Measurements from ENCODE around the gene RASSF3. TPM values are rescaled to one million over a fixed set of nuclear protein-coding genes. Genes with fewer than 3 reads are reported as not detected.

Gene RASSF3
- total RNA-seq, 4 donors from 2014 or later = 5.2 to 11.5 (median 7.0) TPM

DNA sequence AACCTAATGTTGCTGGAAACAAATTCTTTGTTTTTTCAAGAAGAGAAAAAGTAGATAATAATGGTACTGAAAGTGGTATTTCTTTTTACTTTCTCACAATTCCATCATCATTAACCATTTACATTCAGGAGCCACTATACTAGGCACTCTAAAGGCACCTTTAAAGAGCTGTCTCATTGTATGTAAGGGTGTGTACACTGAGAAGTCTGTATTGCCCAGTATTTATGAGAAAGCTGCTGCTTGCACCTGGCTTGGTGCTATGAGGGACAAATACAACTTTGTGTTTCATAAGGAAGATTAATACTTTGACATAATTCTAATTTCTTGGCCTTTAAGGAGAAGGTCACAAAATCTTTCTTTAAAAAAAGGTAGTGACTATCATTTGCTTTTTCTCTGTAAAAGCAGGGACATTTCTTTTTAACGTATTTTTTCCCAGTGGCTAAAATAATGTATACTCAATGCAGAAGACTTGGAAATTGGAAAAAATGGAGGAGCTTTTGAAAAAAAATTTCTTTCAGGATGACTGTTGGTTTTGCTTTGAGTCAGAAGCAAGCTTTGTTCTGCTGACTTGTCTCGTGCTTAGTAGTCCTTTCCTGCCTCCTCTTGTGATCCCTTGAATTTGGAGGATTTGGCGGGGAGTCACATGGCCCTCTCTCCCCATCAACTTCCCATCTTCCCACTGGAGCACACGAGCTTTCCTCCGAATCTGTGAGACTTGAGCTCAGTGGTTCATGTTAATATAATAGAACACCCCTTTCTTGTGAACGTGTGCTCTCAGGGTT, 50.1 kb downstream of the RASSF3 start:
- peaks cover 0 to 3% of the 10 kb centered on the region in 2 donors for H3K4me1 ChIP-seq
- no peaks in the 10 kb centered on the region for H3K36me3 ChIP-seq
- H3K27me3 ChIP-seq = no peaks in the 10 kb centered on the region
- no peak for DNase-seq
- no peak overlapping the region for H3K27ac ChIP-seq
- no peak for ATAC-seq
- H3K9me3 ChIP-seq = no peaks in the 10 kb centered on the region
- TF ChIP-seq POLR2A (IDR thresholded peaks at IDR 0.05) = no peak
- TF ChIP-seq, protein P1, sequence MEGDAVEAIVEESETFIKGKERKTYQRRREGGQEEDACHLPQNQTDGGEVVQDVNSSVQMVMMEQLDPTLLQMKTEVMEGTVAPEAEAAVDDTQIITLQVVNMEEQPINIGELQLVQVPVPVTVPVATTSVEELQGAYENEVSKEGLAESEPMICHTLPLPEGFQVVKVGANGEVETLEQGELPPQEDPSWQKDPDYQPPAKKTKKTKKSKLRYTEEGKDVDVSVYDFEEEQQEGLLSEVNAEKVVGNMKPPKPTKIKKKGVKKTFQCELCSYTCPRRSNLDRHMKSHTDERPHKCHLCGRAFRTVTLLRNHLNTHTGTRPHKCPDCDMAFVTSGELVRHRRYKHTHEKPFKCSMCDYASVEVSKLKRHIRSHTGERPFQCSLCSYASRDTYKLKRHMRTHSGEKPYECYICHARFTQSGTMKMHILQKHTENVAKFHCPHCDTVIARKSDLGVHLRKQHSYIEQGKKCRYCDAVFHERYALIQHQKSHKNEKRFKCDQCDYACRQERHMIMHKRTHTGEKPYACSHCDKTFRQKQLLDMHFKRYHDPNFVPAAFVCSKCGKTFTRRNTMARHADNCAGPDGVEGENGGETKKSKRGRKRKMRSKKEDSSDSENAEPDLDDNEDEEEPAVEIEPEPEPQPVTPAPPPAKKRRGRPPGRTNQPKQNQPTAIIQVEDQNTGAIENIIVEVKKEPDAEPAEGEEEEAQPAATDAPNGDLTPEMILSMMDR (IDR thresholded peaks at IDR 0.05 in 4 of 5, conservative IDR thresholded peaks at IDR 0.05 in 1 of 5) = no peak
- H3K4me3 ChIP-seq = no peak overlapping the region
- in situ Hi-C loops (cut with MboI; ENCODE audit: low sequenced_read_pairs in 4 of 4) = no loop called here
- intact Hi-C loops (cut with DNase I; ENCODE audit: low total_unique reads) = no loop called here

DNA sequence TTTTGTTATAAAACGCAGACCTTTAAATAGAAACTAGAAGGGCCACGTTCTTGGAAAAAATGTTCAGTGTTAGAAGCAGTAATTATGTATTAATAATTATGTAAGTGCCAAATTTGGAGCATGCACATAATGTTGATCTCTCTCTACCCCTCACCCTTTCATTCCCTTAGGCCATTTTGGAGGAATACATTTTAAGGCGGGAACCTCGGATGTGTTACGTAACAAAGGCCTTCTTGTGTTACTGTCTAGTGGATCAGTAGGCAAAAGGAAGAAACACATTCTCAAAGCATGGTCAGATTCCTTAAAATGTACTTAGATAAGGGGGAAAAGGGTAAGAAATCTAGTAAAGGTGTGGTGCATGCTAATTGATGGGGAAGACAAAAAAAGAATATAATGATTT, 52.7 kb downstream of the RASSF3 start:
- no peak for DNase-seq
- no peak overlapping the region for H3K27ac ChIP-seq
- intact Hi-C loops (cut with DNase I; ENCODE audit: low total_unique reads) = no loop called here
- no peaks in the 10 kb centered on the region for H3K9me3 ChIP-seq
- ATAC-seq = no peak
- H3K36me3 ChIP-seq = no peaks in the 10 kb centered on the region
- H3K4me1 ChIP-seq = peaks cover 0 to 21% of the 10 kb centered on the region in 2 donors
- in situ Hi-C loops (cut with MboI; ENCODE audit: low sequenced_read_pairs in 4 of 4) = no loop called here
- H3K4me3 ChIP-seq = no peak overlapping the region
- no peak for TF ChIP-seq POLR2A (IDR thresholded peaks at IDR 0.05)
- TF ChIP-seq, protein P1 (IDR thresholded peaks at IDR 0.05 in 4 of 5, conservative IDR thresholded peaks at IDR 0.05 in 1 of 5) = no peak
- no peaks in the 10 kb centered on the region for H3K27me3 ChIP-seq

DNA sequence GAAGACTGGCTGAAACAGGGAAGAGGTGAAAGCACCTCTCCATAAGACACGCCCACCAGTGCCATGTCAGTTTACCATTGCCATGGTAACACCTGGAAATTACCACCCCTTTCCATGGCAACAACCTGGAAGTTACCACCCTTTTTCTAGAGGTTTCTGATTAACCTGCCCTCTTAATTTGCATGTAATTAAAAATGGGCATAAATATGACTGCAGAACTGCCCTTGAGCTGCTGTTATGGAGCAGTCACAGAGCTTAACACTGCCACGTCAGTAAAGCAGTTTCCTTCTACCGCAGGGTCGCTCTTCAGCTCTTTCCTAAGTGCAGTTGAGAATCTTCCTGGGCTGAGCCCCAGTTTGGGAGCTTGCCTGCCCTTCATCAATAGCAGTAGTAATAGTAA, 55.2 kb downstream of the RASSF3 start:
- intact Hi-C loops (cut with DNase I; ENCODE audit: low total_unique reads) = no loop called here

DNA sequence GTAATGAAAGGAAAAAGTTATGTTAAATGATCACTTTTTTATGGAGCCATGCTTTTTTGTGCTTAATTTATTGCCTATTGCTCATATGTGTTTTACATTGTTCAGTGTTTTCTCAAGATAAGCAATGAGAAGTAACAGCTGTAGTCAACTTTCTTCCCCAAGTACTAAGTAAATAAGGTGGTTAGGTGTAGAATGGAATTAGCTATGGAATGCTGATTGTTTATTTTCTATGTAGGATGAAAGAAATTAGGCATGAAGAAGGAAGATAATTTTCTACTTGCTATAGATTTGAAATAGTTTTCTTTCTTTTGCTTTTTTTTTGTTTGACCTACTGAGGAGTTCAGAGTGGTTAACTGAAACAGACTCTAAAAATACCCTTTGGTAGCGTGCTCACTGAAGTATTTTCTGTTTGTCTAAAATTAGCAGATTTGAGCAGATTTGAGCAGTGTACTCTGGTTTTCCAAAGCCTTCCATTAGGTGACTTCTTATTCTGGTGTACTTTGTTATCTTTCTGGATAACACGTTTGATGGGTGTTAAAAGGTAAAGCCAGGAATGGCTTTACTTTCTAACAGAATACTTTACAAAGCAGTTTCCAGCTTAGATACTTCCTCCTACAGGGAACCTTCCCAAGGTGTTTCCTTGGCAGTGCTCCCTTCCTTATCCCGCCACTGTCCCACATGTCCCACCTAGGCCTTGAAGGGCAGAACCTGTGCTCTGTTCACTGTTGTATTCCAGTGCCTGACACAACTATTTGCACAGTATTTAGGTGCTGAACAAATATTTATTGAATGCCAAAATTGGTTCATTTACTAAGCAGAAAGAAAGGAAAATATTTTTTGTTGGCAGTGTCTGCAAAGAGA, 56.0 kb downstream of the RASSF3 start:
- Histone ChIP-seq H3K36me3 (no peaks in the 10 kb centered on the region), H3K4me3 (no peak overlapping the region), H3K9me3 (no peaks in the 10 kb centered on the region), H3K4me1 (peaks cover 0 to 21% of the 10 kb centered on the region in 2 donors), H3K27me3 (no peaks in the 10 kb centered on the region), H3K27ac (no peak overlapping the region)
- no peak for DNase-seq
- no peak for ATAC-seq
- TF ChIP-seq POLR2A (IDR thresholded peaks at IDR 0.05) = no peak
- TF ChIP-seq, protein P1 (IDR thresholded peaks at IDR 0.05 in 4 of 5, conservative IDR thresholded peaks at IDR 0.05 in 1 of 5) = no peak
- in situ Hi-C loops (cut with MboI; ENCODE audit: low sequenced_read_pairs in 4 of 4) = no loop called here
- intact Hi-C loops (cut with DNase I; ENCODE audit: low total_unique reads) = no loop called here

More for the DNA sequence above, 55.2 kb downstream of the RASSF3 start:
- H3K4me1 ChIP-seq = peaks cover 0 to 21% of the 10 kb centered on the region in 2 donors
- in situ Hi-C loops (cut with MboI; ENCODE audit: low sequenced_read_pairs in 4 of 4) = no loop called here
- no peaks in the 10 kb centered on the region for H3K36me3 ChIP-seq
- no peak for TF ChIP-seq POLR2A (IDR thresholded peaks at IDR 0.05)
- TF ChIP-seq, protein P1 (IDR thresholded peaks at IDR 0.05 in 4 of 5, conservative IDR thresholded peaks at IDR 0.05 in 1 of 5) = no peak
- H3K27me3 ChIP-seq = no peaks in the 10 kb centered on the region
- no peak for DNase-seq
- ATAC-seq = no peak
- H3K4me3 ChIP-seq = no peak overlapping the region
- no peaks in the 10 kb centered on the region for H3K9me3 ChIP-seq
- no peak overlapping the region for H3K27ac ChIP-seq
